Endodermal cell (in vitro differentiated cells): Measurements from ENCODE around the gene HIRIP3. TPM values are rescaled to one million over a fixed set of nuclear protein-coding genes. Genes with fewer than 3 reads are reported as not detected.

ENCODE experiments used
- DNase-seq: peaks from one replicate; pipeline ENCODE4 v3.0.0-alpha.2; 2017
- H3K27ac ChIP-seq: 2 replicates; pipeline ENCODE4 v1.5.1; 2013; ENCODE audit warnings: mild to moderate bottlenecking, low read depth, low read length, moderate library complexity
- H3K27me3 ChIP-seq: 2 replicates; pipeline ENCODE4 v1.6.1; 2013; ENCODE audit warnings: mild to moderate bottlenecking, low read length, moderate library complexity; ENCODE audit not compliant: insufficient read depth, control insufficient read depth, poor library complexity, severe bottlenecking
- H3K36me3 ChIP-seq: 2 replicates; pipeline ENCODE4 v1.7.0; 2013; ENCODE audit warnings: mild to moderate bottlenecking, low read length, moderate library complexity; ENCODE audit not compliant: control insufficient read depth, insufficient read depth
- H3K4me1 ChIP-seq: one replicate; pipeline ENCODE4 v1.7.0; 2013; ENCODE audit warnings: low read length; ENCODE audit not compliant: control insufficient read depth, insufficient read depth
- H3K4me3 ChIP-seq: 2 replicates; pipeline ENCODE4 v1.5.1; 2013; ENCODE audit warnings: mild to moderate bottlenecking, low read length, moderate library complexity
- H3K9ac ChIP-seq: 2 replicates; pipeline ENCODE4 v1.6.1; 2013; ENCODE audit warnings: mild to moderate bottlenecking, low read length, moderate library complexity; ENCODE audit not compliant: poor library complexity, severe bottlenecking; ENCODE audit errors: extremely low read depth
- H3K9me3 ChIP-seq: 2 replicates; pipeline ENCODE4 v1.6.1; 2013; ENCODE audit warnings: mild to moderate bottlenecking, low read length, moderate library complexity; ENCODE audit not compliant: control insufficient read depth
- H3K27ac Mint-ChIP-seq: 2 replicates; pipeline ENCODE4 v1.8.0; 2020; ENCODE audit warnings: mixed read lengths
- H3K27me3 Mint-ChIP-seq: 2 replicates; pipeline ENCODE4 v1.8.0; 2021; ENCODE audit warnings: mild to moderate bottlenecking, mixed read lengths; ENCODE audit not compliant: insufficient read depth
- H3K36me3 Mint-ChIP-seq: 2 replicates; pipeline ENCODE4 v1.8.0; 2020; ENCODE audit warnings: low read depth, mixed read lengths
- H3K4me1 Mint-ChIP-seq: 2 replicates; pipeline ENCODE4 v1.8.0; 2020; ENCODE audit warnings: mixed read lengths
- H3K4me3 Mint-ChIP-seq: 2 replicates; pipeline ENCODE4 v1.8.0; 2020; ENCODE audit warnings: mild to moderate bottlenecking, moderate library complexity, mixed read lengths
- H3K9me3 Mint-ChIP-seq: 2 replicates; pipeline ENCODE4 v1.8.0; 2020; ENCODE audit warnings: mild to moderate bottlenecking, mixed read lengths
- WGBS, 2 experiments: methylation state at CpG; one replicate each; pipeline versions ENCODE4 v1.1.5 to v1.1.7; 2013; ENCODE audit warnings: missing lambda C conversion rate in 2 of 2, mixed read lengths in 1 of 2; ENCODE audit not compliant: insufficient coverage in 1 of 2, insufficient read length in 1 of 2; 5-methylcytosine and 5-hydroxymethylcytosine counted together
- total RNA-seq, 2 donors: library from RNA; stranded (reverse); fragmentation: NEBNext Ultra II Directional in 1 of 2; extraction: Animal tissue kit (Norgen Biotek cat#: 25700) in 1 of 2; gene quantifications; 2 replicates in 1 of 2; 3 replicates in 1 of 2; pipeline ENCODE4 v1.2.1, GENCODE V29; 2021
- TF ChIP-seq, protein P1 (sequence below): fragments of 200-600 bp; sonication (generic); conservative IDR thresholded peaks from 2 replicates; pipeline ENCODE4 v1.5.0; 2021; ENCODE audit warnings: antibody characterized with exemption, mild to moderate bottlenecking

Gene HIRIP3
- total RNA-seq, 2 donors from 2014 or later, result 9.4 to 13.9 TPM

DNA sequence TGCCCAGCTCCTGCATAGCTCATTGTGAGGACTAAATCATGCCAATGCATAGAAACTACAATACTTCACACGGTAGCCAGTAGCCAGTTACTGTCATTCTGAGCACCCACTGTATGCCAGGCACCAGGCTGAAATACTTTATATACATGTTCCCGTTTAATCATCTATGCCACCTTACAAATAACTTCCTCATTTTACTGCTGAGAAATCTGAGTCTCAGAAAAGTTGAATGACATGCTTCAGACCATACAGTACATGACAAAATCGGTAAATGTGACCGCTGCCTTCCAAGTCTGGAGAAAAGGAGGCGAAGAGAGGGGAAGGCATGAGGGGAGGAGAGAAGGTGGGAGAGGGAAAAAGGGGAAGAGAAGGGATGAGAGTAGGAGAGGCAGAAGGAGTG, 44.8 kb upstream of the HIRIP3 start:
- no peaks in the 10 kb centered on the region for H3K9me3 Mint-ChIP-seq
- Histone ChIP-seq H3K4me3 (no peak overlapping the region), H3K27ac (no peak overlapping the region), H3K9me3 (no peaks in the 10 kb centered on the region), H3K4me1 (no peaks in the 10 kb centered on the region), H3K27me3 (peaks cover 23% of the 10 kb centered on the region), H3K9ac (no peak overlapping the region), H3K36me3 (no peaks in the 10 kb centered on the region)
- TF ChIP-seq, protein P1, sequence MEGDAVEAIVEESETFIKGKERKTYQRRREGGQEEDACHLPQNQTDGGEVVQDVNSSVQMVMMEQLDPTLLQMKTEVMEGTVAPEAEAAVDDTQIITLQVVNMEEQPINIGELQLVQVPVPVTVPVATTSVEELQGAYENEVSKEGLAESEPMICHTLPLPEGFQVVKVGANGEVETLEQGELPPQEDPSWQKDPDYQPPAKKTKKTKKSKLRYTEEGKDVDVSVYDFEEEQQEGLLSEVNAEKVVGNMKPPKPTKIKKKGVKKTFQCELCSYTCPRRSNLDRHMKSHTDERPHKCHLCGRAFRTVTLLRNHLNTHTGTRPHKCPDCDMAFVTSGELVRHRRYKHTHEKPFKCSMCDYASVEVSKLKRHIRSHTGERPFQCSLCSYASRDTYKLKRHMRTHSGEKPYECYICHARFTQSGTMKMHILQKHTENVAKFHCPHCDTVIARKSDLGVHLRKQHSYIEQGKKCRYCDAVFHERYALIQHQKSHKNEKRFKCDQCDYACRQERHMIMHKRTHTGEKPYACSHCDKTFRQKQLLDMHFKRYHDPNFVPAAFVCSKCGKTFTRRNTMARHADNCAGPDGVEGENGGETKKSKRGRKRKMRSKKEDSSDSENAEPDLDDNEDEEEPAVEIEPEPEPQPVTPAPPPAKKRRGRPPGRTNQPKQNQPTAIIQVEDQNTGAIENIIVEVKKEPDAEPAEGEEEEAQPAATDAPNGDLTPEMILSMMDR, result no peak
- 61 to 87% methylated on average over 2 to 5 of the region's 5 CpGs for WGBS, 2 experiments
- no peak for DNase-seq
- no peaks in the 10 kb centered on the region for H3K4me1 Mint-ChIP-seq
- no peak overlapping the region for H3K4me3 Mint-ChIP-seq
- no peak overlapping the region for H3K27ac Mint-ChIP-seq
- no peaks in the 10 kb centered on the region for H3K36me3 Mint-ChIP-seq
- H3K27me3 Mint-ChIP-seq, result peaks cover 29% of the 10 kb centered on the region

DNA sequence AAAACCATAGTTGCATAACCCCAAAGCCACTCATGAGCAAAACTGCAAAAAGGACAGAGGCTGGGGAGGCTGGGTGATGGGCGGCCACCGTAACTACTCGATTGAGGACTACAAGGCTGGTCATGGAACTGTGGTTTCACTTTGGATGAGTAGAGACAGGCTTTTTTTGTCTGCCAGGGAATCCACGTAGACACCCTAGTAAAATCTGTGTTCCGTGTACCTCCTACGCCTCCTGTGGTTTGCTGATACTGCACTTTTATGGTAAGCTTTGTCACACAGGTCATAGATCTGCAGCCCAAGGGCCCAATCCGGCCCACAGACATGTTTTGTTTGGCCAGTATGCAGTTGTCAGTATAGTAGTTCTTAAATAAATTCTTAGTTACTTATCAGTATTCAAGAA, 37.9 kb upstream of the HIRIP3 start:
- Mint-ChIP-seq H3K4me1 (peaks cover 2% of the 10 kb centered on the region), H3K4me3 (no peak overlapping the region), H3K9me3 (no peaks in the 10 kb centered on the region), H3K36me3 (no peaks in the 10 kb centered on the region), H3K27ac (no peak overlapping the region), H3K27me3 (peaks cover 74% of the 10 kb centered on the region)
- WGBS, 2 experiments, result 87 to 93% methylated on average over 5 to 7 of the region's 7 CpGs
- TF ChIP-seq, protein P1, result no peak
- no peak for DNase-seq
- no peaks in the 10 kb centered on the region for H3K9me3 ChIP-seq
- no peaks in the 10 kb centered on the region for H3K36me3 ChIP-seq
- H3K9ac ChIP-seq, result no peak overlapping the region
- no peak overlapping the region for H3K4me3 ChIP-seq
- H3K27ac ChIP-seq, result no peak overlapping the region
- H3K4me1 ChIP-seq, result no peaks in the 10 kb centered on the region
- H3K27me3 ChIP-seq, result peaks cover 42% of the 10 kb centered on the region

DNA sequence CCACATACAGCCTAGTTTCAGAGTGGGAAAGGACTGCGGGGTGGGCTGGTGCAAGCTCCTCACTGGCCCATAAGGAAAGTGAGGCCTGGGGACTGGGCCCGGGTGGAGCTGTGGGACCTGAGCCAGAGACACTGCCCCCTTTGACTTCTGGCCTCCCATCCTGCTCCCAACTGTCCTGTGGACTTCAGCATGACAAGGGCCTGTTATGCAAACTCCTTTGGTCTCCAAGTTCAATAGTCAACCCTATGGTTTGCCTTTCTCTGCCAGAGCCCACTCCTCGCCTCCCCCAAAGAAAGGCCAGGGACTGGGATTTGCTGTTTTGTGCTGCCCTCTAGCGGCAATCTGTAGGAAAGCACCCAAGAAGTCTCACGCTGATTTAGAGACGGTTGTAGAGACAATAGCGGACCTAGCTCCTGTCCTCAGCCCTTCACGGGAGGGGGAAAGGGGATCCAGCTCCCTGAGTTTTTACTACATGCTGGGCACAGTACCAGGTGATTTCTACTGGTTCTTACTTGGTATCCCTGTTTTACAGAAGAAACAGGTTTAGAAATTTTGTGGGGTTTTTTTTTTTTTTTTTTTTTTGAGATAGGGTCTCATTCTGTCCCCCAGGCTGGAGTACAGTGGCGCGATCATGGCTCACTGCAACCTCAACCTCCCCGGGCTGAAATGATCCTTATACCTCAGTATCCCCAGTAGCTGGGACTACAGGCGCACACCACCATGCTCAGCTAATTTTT, 36.8 kb upstream of the HIRIP3 start:
- WGBS, 2 experiments, result 27 to 39% methylated on average over 8 to 12 of the region's 12 CpGs
- Histone ChIP-seq H3K4me3 (no peak overlapping the region), H3K27me3 (peaks cover 42% of the 10 kb centered on the region), H3K4me1 (no peaks in the 10 kb centered on the region), H3K9ac (no peak overlapping the region), H3K9me3 (no peaks in the 10 kb centered on the region), H3K36me3 (no peaks in the 10 kb centered on the region), H3K27ac (no peak overlapping the region)
- Mint-ChIP-seq H3K27ac (no peak overlapping the region), H3K4me3 (peak overlapping the region; percentile 47), H3K4me1 (peaks cover 2% of the 10 kb centered on the region), H3K27me3 (peaks cover 72% of the 10 kb centered on the region), H3K9me3 (no peaks in the 10 kb centered on the region), H3K36me3 (no peaks in the 10 kb centered on the region)
- TF ChIP-seq, protein P1, result peak; percentile 91
- peak; percentile 93 for DNase-seq
